Smooth muscle cell (in vitro differentiated cells): Measurements from ENCODE around the gene HOXA1. TPM values are rescaled to one million over a fixed set of nuclear protein-coding genes. Genes with fewer than 3 reads are reported as not detected.

Source experiments
- polyA plus RNA-seq: library from polyadenylated mRNA; unstranded; fragments of >200 nt; fragmentation: Nextera tagmentation; extraction: Ambion mirVana; gene quantifications from 2 replicates; pipeline ENCODE4 v1.2.1, GENCODE V29; 2016
- small RNA-seq: library from RNA; depleted of rRNA; stranded (forward); fragments of <200 nt; gene quantifications from one replicate; pipeline ENCODE3, GENCODE V24; 2014
- total RNA-seq: library from RNA; depleted of rRNA; stranded (reverse); fragments of >200 nt; gene quantifications from 2 replicates; pipeline ENCODE4 v1.2.3, GENCODE V29; 2014

HOXA1 gene
- total and polyA plus RNA-seq, 2 experiments from 2014 or later, result 0.40 TPM; not detected in 1

Small RNA genes lying within 50 kb of the gene (small RNA-seq; reads per million reads assigned to genes)
- not detected for gene RF01977

Other genes starting within 250 kb of the HOXA1 start
- 5.6 and 14.8 TPM in 2 replicates for gene SKAP2, start 231.4 kb downstream of the HOXA1 start, total RNA-seq
- gene SKAP2, start 231.4 kb downstream of the HOXA1 start, polyA plus RNA-seq, result 6.7 and 7.7 TPM in 2 replicates
- gene HOXA2, start 6.7 kb upstream of the HOXA1 start, total RNA-seq, result not detected in 2 replicates
- not detected in 2 replicates for gene HOXA2, start 6.7 kb upstream of the HOXA1 start, polyA plus RNA-seq
- gene HOXA4, start 34.8 kb upstream of the HOXA1 start, total RNA-seq, result 1.4 TPM in 1 of 2 replicates, not detected in the other
- gene HOXA4, start 34.8 kb upstream of the HOXA1 start, polyA plus RNA-seq, result 0.22 TPM in 1 of 2 replicates, not detected in the other
- gene HOXA5, start 47.7 kb upstream of the HOXA1 start, total RNA-seq, result 0.67 and 2.1 TPM in 2 replicates
- gene HOXA5, start 47.7 kb upstream of the HOXA1 start, polyA plus RNA-seq, result 0.11 and 0.98 TPM in 2 replicates
- 0.58 TPM in 1 of 2 replicates, not detected in the other for gene HOXA6, start 51.8 kb upstream of the HOXA1 start, total RNA-seq
- gene HOXA6, start 51.8 kb upstream of the HOXA1 start, polyA plus RNA-seq, result 0.56 TPM in 1 of 2 replicates, not detected in the other
- 0.13 TPM in 1 of 2 replicates, not detected in the other for gene HOXA3, start 56.6 kb upstream of the HOXA1 start, total RNA-seq
- gene HOXA3, start 56.6 kb upstream of the HOXA1 start, polyA plus RNA-seq, result 0.31 and 0.83 TPM in 2 replicates
- 0.72 TPM in 1 of 2 replicates, not detected in the other for gene HOXA7, start 60.7 kb upstream of the HOXA1 start, total RNA-seq
- 1.2 and 1.6 TPM in 2 replicates for gene HOXA7, start 60.7 kb upstream of the HOXA1 start, polyA plus RNA-seq
- gene HOXA9, start 69.5 kb upstream of the HOXA1 start, total RNA-seq, result 22.9 and 35.8 TPM in 2 replicates
- gene HOXA9, start 69.5 kb upstream of the HOXA1 start, polyA plus RNA-seq, result 12.6 and 19.2 TPM in 2 replicates
- 35.7 and 53.6 TPM in 2 replicates for gene HOXA10, start 78.3 kb upstream of the HOXA1 start, total RNA-seq
- gene HOXA10, start 78.3 kb upstream of the HOXA1 start, polyA plus RNA-seq, result 37.6 and 39.4 TPM in 2 replicates
- 18.2 and 20.3 TPM in 2 replicates for gene HOXA11, start 89.2 kb upstream of the HOXA1 start, total RNA-seq
- gene HOXA11, start 89.2 kb upstream of the HOXA1 start, polyA plus RNA-seq, result 25.2 and 27.7 TPM in 2 replicates
- 14.2 and 21.6 TPM in 2 replicates for gene HOXA13, start 104.1 kb upstream of the HOXA1 start, total RNA-seq
- 6.2 and 10.0 TPM in 2 replicates for gene HOXA13, start 104.1 kb upstream of the HOXA1 start, polyA plus RNA-seq
- gene EVX1, start 146.8 kb upstream of the HOXA1 start, total RNA-seq, result 0.18 and 0.36 TPM in 2 replicates
- gene EVX1, start 146.8 kb upstream of the HOXA1 start, polyA plus RNA-seq, result 2.0 and 2.6 TPM in 2 replicates